GM19324 (cell line): ENCODE results near the gene FTH1.

Experiments
- ATAC-seq: cut with Tn5 transposase; IDR thresholded peaks from one replicate; pipeline ENCODE4 v1.9.1; 2021; ENCODE audit warnings: mild to moderate bottlenecking, moderate library complexity; ENCODE audit not compliant: unreplicated experiment, low FRiP score

FTH1 gene

DNA sequence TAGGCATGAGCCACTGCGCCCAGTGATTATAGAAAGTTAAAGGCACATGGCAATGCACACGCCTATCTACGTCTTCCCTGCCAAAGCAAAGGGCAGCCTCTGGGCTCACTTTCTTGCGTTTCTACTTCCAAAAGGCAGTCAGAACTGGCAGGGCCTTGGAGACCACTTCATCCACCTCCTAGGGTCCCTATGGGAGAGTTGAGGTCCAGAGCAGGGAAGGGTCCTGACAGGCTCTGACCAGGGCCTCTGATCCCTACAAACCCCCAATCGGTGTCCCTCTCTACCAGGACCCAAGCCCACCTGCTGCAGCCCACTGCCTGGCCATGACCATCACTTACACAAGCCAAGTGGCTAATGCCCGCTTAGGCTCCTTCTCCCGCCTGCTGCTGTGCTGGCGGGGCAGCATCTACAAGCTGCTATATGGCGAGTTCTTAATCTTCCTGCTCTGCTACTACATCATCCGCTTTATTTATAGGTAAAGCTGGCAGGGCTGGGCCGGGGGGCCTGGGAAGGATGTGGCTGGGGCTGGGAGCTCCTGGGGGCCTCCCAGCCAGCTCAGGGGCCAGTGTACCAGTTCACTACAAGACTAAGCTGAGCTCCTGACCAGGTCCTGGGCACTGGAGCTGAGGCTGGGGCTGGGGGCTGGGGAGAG, 15.8 kb downstream of the FTH1 start:
- no peak for ATAC-seq

DNA sequence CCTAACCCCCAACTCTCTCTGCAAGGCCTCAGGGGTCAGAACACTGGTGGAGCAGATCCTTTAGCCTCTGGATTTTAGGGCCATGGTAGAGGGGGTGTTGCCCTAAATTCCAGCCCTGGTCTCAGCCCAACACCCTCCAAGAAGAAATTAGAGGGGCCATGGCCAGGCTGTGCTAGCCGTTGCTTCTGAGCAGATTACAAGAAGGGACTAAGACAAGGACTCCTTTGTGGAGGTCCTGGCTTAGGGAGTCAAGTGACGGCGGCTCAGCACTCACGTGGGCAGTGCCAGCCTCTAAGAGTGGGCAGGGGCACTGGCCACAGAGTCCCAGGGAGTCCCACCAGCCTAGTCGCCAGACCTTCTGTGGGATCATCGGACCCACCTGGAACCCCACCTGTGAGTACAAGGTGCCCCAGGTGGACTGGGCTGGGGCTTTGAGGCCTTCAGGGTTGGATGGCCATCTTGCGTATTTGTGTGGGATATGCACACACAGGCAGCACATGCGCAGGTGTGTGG, 17.3 kb downstream of the FTH1 start, which contains the start of gene BEST1:
TSS of gene BEST1 (plus strand) at position 317 of the 513 bp plus-strand sequence. CDS start 1,456 bp downstream, outside the sequence.
- no peak for ATAC-seq

DNA sequence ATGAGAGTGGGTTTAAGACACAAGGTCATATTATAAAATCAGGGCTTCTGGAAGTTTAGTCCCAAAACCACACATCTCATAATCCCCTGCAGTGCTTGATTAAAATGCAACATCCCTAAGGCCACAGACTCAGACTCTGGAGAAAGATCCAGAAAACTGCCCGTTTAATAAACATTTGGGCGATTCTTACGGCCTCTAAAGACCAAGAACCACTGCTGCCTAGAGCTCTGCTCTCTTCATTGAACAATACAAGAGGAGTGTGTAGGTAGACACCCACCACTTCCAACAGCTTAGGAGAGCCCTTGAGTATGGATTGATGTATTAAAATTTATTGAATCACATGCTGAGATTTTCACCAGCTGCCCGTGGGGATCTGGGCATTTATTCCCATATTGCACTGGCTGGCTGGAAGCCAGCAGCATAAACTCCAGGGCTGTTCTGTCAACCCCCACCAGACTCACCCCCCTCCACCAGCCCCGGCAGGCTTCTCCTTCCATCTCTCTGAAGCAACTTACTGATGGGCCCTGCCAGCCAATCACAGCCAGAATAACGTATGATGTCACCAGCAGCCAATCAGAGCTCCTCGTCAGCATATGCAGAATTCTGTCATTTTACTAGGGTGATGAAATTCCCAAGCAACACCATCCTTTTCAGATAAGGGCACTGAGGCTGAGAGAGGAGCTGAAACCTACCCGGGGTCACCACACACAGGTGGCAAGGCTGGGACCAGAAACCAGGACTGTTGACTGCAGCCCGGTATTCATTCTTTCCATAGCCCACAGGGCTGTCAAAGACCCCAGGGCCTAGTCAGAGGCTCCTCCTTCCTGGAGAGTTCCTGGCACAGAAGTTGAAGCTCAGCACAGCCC, 18.0 kb downstream of the FTH1 start:
- ATAC-seq, result no peak

DNA sequence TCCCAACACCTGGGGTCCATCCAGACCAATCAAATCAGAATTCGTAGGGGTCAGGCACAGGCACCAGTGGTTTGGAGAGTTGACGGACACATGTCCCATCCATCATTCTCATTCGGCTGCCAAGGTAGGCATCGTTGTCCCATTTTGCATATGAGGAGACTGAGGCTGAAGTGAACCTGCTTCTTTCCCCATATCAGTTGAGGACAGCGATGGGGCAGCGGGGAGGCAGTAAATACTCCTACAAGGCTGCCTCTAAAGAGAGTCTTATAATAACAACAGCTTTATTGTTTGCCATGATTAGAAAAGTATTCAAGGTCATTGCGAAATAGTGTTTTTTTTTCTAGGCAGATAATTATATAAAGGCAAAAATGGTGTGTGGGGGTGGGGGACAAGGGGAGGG, 18.9 kb downstream of the FTH1 start:
- ATAC-seq, result no peak

DNA sequence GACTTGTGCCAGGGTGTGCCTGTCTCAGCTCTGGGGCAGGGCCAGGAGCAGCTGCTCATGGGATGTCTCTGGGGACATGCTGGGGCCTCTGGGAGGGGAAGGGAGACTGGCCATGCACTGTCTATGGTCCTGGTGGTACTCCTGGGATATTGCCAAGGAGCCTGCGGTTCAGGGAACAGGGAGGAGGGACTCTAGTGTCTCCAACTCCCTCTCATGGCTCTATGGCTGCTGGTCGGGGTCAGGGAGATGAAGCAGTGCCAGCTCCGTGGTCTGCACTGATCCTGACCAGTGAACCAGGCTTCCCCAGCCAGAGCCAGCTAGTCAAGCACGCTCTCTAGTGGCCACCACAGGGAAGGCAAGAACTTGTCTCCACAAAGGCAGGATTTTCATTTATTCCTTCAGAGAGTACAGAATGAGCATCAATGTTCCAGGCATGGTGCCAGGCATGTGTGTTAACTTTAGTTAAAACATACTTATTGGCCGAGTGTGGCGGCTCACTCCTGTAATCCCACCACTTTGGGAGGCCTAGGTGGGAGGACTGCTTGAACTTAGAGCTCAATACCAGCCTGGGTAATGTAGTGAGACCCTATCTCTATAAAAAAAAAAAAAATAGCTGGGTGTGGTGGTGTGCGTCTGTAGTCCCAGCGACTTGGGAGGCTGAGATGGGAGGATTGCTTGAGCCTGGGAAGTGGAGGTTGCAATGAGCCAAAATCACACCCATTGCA, 19.8 kb downstream of the FTH1 start:
- ATAC-seq, result no peak

DNA sequence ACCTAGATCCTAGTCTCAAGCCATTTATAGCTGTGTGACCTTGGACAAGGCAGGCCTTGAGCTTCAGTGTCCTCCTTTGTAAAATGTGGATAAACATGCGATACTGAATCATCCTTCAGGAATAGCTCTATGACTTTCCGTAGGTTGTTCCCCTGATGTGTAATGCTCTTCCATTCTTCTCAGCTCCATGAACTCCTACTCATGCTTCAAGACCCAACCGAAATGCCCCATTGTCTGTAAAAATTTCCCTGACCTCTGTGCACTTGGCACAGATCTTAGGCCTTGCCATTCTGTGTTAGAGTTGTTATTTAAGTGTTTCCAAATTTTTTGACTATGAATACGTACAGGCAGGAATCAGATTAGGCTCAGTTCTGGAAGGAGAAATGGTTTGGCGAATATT, 20.5 kb downstream of the FTH1 start:
- ATAC-seq, result no peak

DNA sequence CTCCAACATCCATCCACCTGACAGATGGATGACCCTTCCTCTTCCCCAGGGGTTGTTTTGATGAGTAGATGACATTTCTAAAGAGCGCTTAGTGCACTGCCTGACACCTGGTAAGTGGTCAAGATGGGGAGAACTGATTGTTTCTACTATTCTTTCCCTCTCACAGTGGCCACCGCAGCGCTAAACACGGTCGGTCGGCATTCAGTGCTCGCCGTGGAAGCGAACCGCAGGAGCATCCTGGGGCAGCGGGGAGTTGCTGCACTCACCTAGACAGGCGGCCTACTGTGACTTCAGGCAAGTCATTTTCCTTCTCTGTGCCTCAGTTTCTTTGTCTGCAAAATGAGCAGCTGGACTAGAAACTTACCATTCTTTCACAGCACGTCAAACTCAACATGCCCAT, 22.2 kb downstream of the FTH1 start:
- no peak for ATAC-seq

DNA sequence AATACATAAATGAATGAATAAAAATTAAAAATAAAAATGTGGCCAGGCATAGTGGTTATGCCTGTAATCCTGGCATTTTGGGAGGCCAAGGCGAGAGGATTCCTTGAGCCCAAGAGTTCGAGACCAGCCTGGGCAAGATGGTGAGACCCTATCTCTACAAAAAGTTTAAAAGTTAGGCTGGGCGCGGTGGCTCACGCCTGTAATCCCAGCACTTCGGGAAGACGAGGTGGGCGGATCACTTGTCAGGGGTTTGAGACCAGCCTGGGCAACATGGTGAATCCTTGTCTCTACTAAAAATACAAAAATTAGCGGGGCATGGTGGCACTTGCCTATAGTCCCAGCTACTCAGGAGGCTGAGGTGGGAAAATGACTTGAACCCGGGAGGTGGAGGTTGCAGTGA, 27.0 kb downstream of the FTH1 start:
- no peak for ATAC-seq

DNA sequence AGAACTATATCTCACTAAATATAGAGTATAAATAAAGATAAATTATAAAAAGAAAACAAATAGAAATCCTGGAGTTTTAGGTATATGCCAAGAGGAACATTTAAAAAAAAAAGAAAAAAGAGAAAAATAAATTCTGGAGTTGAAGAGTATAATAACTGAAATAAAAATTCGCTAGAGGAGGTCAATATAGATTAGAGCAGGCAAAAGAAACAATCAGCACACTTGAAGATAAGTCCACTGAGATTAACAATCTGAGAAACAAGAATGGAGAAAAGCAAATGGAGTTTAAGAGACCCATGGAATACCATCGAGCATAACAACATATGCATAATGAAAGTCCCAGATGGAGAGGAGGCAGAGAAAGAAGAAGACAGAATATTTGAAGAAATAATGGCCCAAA, 31.6 kb downstream of the FTH1 start:
- ATAC-seq, result no peak

DNA sequence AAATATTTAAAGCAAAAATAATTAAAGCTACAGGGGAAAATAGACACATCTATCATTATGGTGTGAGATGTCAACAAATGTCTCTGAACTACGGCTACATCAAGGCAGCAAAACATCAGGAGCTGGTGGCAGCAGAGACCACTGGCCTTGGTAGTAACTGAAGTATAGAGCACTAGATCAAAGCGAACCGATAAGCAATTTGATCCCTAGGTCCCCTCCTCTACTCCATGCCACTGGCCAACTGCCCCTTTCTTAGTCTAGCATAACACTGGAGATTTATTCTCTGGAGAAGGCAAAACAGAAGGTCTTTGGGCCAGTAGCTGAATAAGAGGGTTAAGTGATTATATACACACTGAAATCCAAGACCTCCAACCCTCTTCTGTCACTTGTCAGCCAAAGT, 36.5 kb downstream of the FTH1 start:
- no peak for ATAC-seq

DNA sequence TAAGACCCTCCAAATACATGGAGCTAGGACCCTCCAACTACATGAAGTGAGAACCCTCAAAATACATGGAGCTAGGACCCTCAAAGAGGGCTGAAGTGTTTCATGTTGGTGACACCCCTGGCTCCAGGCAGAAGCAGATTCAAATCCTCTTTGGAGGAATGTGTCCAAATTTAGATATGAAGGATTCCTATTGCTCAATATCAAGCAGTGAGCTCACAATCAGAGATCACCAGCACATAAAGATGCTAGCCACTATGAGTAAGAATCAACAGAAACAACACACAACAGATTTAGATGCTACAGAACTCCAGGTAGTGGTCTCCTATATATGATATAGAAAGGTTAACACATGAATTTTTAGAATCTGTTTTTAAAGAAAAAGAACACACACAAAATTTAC, 38.8 kb downstream of the FTH1 start:
- ATAC-seq, result no peak

DNA sequence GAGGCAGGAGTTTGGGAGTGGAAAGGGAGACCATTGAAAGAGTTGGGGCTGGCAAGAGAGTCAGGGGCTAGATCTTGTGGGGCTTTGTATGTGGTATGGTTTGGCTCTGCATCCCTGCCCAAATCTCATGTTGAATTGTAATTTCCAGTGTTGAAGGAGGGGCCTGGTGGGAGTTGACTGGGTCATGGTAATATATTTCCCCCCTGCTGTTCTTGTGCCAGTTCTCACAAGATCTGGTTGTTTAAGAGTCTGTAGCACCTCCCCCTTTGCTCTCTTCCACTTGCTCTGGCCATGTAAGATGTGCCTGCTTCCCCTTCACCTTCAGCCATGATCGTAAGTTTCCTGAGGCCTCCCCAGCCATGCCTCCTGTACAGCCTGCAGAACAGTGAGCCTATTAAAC, 39.9 kb downstream of the FTH1 start:
- ATAC-seq, result no peak

DNA sequence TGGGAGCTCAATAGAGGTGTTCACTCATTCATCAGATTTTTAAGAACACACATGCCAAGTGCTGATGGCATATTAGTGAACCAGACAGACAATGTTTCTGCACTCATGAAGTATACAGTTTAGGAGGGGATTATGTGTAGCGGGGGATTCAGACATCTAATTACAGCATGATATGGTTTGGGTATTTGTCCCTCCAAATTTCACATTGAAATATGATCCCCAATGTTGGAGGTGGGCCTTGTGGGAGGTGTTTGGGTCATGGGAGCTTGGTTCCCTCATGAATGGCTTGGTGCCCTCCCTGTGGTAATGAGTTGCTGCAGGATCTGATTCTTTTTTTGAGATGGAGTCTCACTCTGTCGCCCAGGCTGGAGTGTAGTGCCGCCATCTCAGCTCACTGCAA, 41.2 kb downstream of the FTH1 start:
- no peak for ATAC-seq

DNA sequence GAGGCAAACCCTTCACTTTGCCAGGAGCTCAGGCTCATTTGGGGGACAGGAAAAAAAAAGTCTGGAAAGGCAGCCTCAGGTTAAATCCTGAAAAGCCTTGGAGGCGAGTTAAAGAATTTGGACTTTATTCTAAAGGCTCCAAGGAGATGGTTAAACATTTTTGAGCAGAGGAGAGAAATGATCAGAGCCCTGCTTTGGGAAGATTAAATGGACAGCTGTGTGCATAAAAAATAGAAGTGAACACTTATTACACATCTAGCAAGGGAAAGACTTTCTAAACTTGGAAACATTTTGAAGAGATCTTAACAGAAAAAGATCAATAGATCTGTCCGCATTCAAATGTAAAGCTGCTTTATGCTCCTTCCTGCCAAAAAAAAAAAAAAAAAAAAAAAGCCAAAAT, 41.7 kb downstream of the FTH1 start:
- ATAC-seq, result no peak

DNA sequence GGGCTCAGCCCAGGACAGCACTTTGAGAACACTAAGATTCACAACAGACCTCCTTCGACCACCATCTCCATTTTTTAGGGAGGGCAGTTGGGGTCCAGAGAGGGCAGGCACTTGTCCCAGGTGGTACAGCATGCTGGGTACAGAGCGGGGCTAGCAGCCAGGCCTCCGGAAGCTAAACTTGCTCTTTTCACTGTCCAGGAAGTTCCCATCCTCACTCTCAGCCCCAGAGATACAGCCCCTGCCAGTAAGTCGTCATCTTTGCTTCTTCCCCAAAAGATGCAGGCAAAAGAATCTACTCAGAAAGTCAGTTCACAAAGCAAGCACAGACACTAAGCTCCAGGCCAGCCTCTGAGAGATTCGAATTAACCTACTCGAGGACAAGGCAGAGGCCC, 43.4 kb downstream of the FTH1 start:
- ATAC-seq, result no peak

DNA sequence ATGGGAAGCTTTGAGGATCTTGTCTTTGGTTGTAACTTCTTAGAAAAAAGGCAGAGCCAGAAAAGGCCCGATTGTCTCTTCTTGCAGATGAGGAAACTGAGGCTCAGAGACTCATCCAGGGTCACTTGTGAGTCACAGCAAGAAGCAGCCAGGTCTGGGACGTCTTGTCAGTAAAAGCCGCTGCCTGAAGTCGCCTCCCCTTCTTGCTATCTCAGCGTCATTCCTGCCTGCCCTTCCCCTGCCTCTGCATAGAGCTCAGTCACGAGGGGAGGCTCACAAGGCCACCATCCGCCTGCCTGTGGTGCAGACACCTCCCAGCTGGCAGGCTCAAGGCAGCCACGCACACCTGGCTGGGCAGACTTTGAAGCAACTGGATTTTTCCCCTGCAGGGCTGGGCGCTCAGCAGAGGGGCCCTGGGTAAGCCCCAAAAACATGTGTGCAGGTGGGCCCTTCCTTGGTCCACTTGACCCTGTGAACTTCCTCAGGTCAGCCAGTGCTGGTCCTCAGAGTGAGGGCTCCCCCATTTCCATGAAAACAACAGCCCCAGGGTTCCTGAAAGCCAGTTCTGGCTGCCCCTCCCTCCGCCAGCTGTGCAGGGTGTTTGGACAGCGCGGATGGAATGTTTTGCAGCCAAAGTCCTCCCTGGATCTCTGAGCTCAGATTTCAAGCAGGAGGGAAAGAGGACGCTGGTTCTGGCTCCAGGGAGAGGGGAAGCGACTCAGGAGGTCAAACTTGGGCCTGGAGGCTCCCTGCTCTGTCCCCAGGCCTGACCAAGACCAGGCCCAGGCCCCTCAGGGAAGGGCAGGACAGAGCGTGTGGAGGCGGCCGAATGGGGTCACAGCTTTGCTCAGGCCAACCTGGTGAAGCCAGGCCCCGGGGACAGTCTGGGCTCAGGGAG, 44.0 kb downstream of the FTH1 start:
- ATAC-seq, result no peak

DNA sequence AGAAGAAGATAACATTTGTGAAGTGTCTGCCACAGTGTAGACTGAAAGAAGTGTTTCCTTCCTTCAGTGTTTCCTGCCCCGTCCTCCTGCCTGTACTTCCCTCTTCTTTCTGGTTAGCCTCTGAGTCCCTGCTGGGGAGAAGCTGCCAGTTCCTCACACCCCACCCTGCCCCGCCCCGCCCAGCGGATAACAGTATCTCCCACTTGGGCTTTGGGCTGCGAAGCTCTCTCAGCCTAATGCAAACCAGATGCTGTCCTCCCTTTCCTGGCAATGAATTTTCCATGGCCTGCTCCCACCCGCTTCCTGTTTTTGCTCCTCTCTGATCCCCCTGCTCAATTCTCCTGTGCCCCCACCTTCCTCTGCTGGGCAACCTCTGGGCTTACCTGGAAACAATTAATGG, 44.9 kb downstream of the FTH1 start:
- no peak for ATAC-seq

DNA sequence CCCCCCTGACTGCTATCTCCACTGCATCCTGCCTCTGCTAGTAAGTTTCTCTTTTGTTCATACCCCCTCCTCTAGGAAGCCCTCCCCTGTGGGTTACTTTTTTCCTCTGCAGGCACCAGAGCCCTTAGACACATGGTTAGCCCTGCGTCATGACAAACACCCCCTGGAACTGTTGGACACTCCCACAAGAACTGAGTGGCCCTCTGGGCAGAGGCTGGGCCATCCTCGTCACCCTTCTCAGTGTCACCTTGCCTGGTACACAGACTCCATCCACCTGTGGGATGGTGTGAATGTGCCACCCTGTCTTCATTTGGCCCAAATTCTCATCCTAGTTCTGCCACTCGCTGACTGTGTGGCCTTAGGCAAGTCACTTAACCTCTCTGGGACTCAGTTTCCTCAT, 46.0 kb downstream of the FTH1 start:
- ATAC-seq, result no peak

DNA sequence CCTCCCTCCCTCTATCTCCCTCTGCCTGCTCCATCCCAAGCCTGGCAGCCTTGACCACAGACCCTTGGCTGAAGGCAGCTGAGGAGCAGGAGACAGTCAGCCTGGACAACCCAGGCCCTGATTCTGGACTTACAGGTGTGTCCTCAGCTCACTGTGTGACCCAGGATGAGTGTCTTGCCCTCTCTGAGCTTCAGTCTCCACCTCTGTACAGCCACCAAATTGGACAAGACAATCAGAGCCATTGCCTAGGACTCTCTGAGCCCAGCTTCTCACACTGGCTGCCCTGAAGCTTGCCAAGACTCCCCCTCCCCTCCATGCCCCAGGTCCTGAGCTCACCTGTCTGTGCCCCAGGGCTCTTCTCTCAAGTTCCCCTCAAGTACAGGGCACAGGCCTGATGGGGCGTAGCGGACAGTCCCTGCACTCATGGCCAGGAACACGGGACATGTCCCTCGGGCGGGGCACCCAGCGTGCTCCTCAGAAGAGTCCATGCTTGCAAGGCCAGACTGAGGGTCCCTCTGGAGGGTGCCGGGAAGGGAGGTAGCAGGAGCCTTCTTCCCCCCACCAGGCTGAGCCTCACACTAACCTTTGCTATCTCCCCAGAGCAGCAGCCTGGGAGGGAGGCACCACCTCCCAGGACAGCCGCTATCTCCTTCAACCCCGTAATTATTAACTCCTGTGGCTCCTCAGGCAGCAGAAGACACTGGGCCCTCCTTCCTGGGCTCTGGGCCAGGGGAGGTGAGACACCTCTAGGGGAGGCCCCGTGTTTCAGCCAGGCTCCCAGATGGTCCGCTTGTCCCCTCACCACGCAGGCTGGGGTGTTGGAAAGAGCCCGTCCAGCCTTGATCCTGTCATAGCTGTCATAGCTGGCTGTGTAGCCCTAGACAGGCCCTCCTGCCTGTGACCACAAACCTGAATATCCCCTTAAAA, 47.5 kb downstream of the FTH1 start:
- no peak for ATAC-seq
